NT2/D1 (cell line): ENCODE measurements around the gene RHEBL1.
"Not testable (repeated sequence)": the region's sequence is repeated elsewhere in the genome, so short reads cannot be mapped to it uniquely, and the experiment has no call there.

ENCODE experiments used
- DNase-seq: peaks from one replicate; pipeline ENCODE4 v3.0.0-alpha.2; 2011; ENCODE audit warnings: low read depth, low spot score
- H3K27me3 ChIP-seq: 2 replicates; pipeline ENCODE4 v1.6.0; 2011; ENCODE audit warnings: mild to moderate bottlenecking; ENCODE audit not compliant: insufficient read length, insufficient read depth
- H3K36me3 ChIP-seq: 2 replicates; pipeline ENCODE4 v1.6.1; 2011; ENCODE audit warnings: mild to moderate bottlenecking, low read length, mixed read lengths; ENCODE audit not compliant: insufficient read depth, insufficient read length
- H3K4me1 ChIP-seq: 2 replicates; pipeline ENCODE4 v1.5.1; 2011; ENCODE audit not compliant: insufficient read depth, insufficient read length
- H3K4me3 ChIP-seq: 2 replicates; pipeline ENCODE4 v1.5.1; 2011; ENCODE audit warnings: low read depth; ENCODE audit not compliant: insufficient read length
- H3K9ac ChIP-seq: 2 replicates; pipeline ENCODE4 v1.6.0; 2011; ENCODE audit warnings: low read depth; ENCODE audit not compliant: insufficient read length
- H3K9me3 ChIP-seq: 2 replicates; pipeline ENCODE4 v1.5.1; 2011; ENCODE audit warnings: mild to moderate bottlenecking, low read length; ENCODE audit not compliant: insufficient read depth
- SUZ12 ChIP-seq: IDR thresholded peaks from 2 replicates; pipeline ENCODE4 v1.6.1; 2011; ENCODE audit not compliant: insufficient read length, insufficient read depth; ENCODE audit errors: extremely low read depth
- YY1 ChIP-seq: IDR thresholded peaks from 2 replicates; pipeline ENCODE4 v1.6.1; 2011; ENCODE audit not compliant: insufficient read length, insufficient read depth
- ZNF274 ChIP-seq: IDR thresholded peaks from 2 replicates; pipeline ENCODE4 v1.6.1; 2011; ENCODE audit warnings: mild to moderate bottlenecking, low read depth, low read length

Gene RHEBL1

GRCh38 chr12:49064767-49065152 lies 5.0 kb downstream of the RHEBL1 start:
- Histone ChIP-seq H3K9me3 (no peaks in the 10 kb centered on the region), H3K4me3 (no peak overlapping the region), H3K9ac (no peak overlapping the region), H3K27me3 (peaks cover 8% of the 10 kb centered on the region), H3K4me1 (peaks cover 9% of the 10 kb centered on the region), H3K36me3 (peaks cover 7% of the 10 kb centered on the region)
- no peak for DNase-seq
- TF ChIP-seq ZNF274 (no peak), YY1 (no peak), SUZ12 (no peak)

- not testable (repeated sequence) for H3K27me3 ChIP-seq, DNase-seq, H3K9ac ChIP-seq, H3K4me3 ChIP-seq, H3K9me3 ChIP-seq
- Histone ChIP-seq H3K4me1 (peaks cover 14% of the 10 kb centered on the region), H3K36me3 (peaks cover 25% of the 10 kb centered on the region)
These were observed 7.9 kb downstream of the RHEBL1 start for GRCh38 chr12:49061916-49062315.

- no peak for DNase-seq
- H3K36me3 ChIP-seq = peaks cover 28% of the 10 kb centered on the region
- H3K4me1 ChIP-seq = peaks cover 14% of the 10 kb centered on the region
- TF ChIP-seq ZNF274 (no peak), YY1 (no peak), SUZ12 (no peak)
- peak overlapping the region; percentile 89 for H3K4me3 ChIP-seq
- peak overlapping the region; percentile 96 for H3K9ac ChIP-seq
- no peaks in the 10 kb centered on the region for H3K27me3 ChIP-seq
- H3K9me3 ChIP-seq = no peaks in the 10 kb centered on the region
These were observed 8.6 kb downstream of the RHEBL1 start for GRCh38 chr12:49061157-49061650.

- Histone ChIP-seq H3K9ac (peak within 1 kb of the TSS; percentile 96), H3K4me1 (peaks cover 14% of the 10 kb centered on the region), H3K9me3 (no peaks in the 10 kb centered on the region), H3K27me3 (no peaks in the 10 kb centered on the region), H3K36me3 (peaks cover 31% of the 10 kb centered on the region), H3K4me3 (peak within 1 kb of the TSS; percentile 89)
- DNase-seq = peak; percentile 94
- no peak for TF ChIP-seq ZNF274
- TF ChIP-seq YY1 = peak; percentile 67
These were observed 9.3 kb downstream of the RHEBL1 start, which contains the start of gene KMT2D for GRCh38 chr12:49060237-49061156. TSS of gene KMT2D (minus strand) at chr12:49060794. CDS start at chr12:49055324, 5,470 bp downstream.

GRCh38 chr12:49059299-49060171 lies 10.2 kb downstream of the RHEBL1 start:
- no peak for DNase-seq
- Histone ChIP-seq H3K4me1 (peaks cover 14% of the 10 kb centered on the region), H3K27me3 (no peaks in the 10 kb centered on the region), H3K9ac (peak overlapping the region; percentile 96), H3K9me3 (no peaks in the 10 kb centered on the region), H3K36me3 (peaks cover 34% of the 10 kb centered on the region), H3K4me3 (peak overlapping the region; percentile 89)
- TF ChIP-seq ZNF274 (no peak), SUZ12 (no peak), YY1 (no peak)

DNA sequence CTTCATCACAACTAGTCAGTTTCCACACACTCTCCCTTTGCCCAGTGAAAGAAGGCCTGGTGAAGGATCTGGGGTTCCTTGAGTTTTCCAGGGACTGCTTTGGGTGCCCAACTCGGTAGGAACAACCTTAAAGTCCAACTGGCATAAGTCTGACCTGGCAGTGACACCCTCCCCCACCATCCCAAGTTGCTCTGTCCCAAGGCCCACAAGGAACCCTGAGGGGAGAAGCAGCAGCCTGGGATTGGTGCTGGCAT lies 10.8 kb downstream of the RHEBL1 start:
- H3K4me3 ChIP-seq = peak overlapping the region; percentile 89
- H3K36me3 ChIP-seq = peaks cover 39% of the 10 kb centered on the region
- peak overlapping the region; percentile 96 for H3K9ac ChIP-seq
- no peaks in the 10 kb centered on the region for H3K27me3 ChIP-seq
- no peak for DNase-seq
- peaks cover 14% of the 10 kb centered on the region for H3K4me1 ChIP-seq
- H3K9me3 ChIP-seq = no peaks in the 10 kb centered on the region
- TF ChIP-seq YY1 (no peak), SUZ12 (no peak), ZNF274 (no peak)
